C4-2B (cell line): ENCODE measurements around the gene GFRA1.

Source experiments
- ZFX ChIP-seq: fragments of 450-650 bp; IDR thresholded peaks from 2 replicates; pipeline ENCODE4 v1.6.1; 2017
- TF ChIP-seq, protein P1 (sequence below): fragments of 450-650 bp; conservative IDR thresholded peaks from 2 replicates; pipeline ENCODE4 v1.5.1; 2017; ENCODE audit warnings: mild to moderate bottlenecking

DNA sequence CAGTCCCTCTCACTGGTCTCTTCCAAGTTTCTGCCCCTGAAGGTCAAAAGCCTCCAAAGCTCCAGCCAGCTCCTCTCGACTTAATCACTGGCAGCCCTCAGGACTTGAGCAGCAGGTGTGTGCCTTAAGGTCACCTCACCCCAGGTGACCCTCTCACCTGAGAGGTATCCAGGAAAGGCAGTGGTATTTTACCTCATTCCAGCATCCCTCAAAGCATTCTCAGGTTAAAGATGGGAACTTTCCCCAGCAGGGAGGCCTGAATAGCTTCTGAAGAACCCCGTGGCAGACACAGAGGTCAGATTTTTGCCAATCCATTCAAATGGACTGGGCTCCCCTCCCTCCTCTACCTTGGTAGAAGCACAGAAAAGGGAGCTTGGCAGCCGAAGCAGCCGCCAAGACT is 148.2 kb downstream of the GFRA1 start:
- TF ChIP-seq, protein P1, sequence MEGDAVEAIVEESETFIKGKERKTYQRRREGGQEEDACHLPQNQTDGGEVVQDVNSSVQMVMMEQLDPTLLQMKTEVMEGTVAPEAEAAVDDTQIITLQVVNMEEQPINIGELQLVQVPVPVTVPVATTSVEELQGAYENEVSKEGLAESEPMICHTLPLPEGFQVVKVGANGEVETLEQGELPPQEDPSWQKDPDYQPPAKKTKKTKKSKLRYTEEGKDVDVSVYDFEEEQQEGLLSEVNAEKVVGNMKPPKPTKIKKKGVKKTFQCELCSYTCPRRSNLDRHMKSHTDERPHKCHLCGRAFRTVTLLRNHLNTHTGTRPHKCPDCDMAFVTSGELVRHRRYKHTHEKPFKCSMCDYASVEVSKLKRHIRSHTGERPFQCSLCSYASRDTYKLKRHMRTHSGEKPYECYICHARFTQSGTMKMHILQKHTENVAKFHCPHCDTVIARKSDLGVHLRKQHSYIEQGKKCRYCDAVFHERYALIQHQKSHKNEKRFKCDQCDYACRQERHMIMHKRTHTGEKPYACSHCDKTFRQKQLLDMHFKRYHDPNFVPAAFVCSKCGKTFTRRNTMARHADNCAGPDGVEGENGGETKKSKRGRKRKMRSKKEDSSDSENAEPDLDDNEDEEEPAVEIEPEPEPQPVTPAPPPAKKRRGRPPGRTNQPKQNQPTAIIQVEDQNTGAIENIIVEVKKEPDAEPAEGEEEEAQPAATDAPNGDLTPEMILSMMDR: no peak
- TF ChIP-seq ZFX: no peak
